ENCODE data around the gene MTO1. TPM values are rescaled to one million over a fixed set of nuclear protein-coding genes. Genes with fewer than 3 reads are reported as not detected.

Gene MTO1
- total RNA-seq, 3 donors from 2014 or later, result 17.4 to 40.8 (median 34.4) TPM

DNA sequence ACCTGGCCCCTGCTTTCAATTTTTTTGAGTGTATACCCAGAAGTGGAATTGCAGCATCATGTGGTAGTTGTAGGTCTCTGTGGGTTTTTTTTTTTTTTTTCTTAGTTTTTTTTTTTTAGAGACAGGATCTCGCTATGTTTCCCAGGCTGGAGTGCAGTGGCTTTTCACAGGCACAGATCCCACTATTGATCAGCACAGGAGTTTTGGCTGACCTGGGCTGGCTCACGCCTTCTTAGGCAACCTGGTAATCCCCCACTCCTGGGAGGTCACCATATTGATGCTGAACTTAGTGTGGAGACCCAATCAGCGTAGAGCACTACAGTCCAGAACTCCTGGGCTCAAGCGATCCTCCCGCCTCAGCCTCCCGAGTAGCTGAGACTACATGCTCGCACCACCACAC, 25.9 kb downstream of the MTO1 start:
- Histone ChIP-seq H3K4me1 (no peaks in the 10 kb centered on the region), H3K4me3 (no peak overlapping the region), H3K9me3 (no peaks in the 10 kb centered on the region), H3K36me3 (no peaks in the 10 kb centered on the region), H3K27me3 (no peaks in the 10 kb centered on the region), H3K27ac (no peak overlapping the region)
- TF ChIP-seq, protein P1, sequence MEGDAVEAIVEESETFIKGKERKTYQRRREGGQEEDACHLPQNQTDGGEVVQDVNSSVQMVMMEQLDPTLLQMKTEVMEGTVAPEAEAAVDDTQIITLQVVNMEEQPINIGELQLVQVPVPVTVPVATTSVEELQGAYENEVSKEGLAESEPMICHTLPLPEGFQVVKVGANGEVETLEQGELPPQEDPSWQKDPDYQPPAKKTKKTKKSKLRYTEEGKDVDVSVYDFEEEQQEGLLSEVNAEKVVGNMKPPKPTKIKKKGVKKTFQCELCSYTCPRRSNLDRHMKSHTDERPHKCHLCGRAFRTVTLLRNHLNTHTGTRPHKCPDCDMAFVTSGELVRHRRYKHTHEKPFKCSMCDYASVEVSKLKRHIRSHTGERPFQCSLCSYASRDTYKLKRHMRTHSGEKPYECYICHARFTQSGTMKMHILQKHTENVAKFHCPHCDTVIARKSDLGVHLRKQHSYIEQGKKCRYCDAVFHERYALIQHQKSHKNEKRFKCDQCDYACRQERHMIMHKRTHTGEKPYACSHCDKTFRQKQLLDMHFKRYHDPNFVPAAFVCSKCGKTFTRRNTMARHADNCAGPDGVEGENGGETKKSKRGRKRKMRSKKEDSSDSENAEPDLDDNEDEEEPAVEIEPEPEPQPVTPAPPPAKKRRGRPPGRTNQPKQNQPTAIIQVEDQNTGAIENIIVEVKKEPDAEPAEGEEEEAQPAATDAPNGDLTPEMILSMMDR (IDR thresholded peaks at IDR 0.05), result no peak
- no peak for TF ChIP-seq POLR2AphosphoS5 (IDR thresholded peaks at IDR 0.05)
- no peak for TF ChIP-seq POLR2A (IDR thresholded peaks at IDR 0.05)
- intact Hi-C loops (cut with DNase I; ENCODE audit: low total_unique reads), result no loop called here
- DNase-seq (ENCODE audit: low spot score in 2 of 2), result no peak

GRCh38 chr6:73491377-73491776, 29.8 kb downstream of the MTO1 start:
- TF ChIP-seq POLR2AphosphoS5 (IDR thresholded peaks at IDR 0.05) (no peak), POLR2A (IDR thresholded peaks at IDR 0.05) (no peak)
- TF ChIP-seq, protein P1 (IDR thresholded peaks at IDR 0.05), result no peak
- Histone ChIP-seq H3K4me1 (no peaks in the 10 kb centered on the region), H3K27me3 (no peaks in the 10 kb centered on the region), H3K9me3 (no peaks in the 10 kb centered on the region), H3K4me3 (no peak overlapping the region), H3K27ac (no peak overlapping the region), H3K36me3 (peaks cover 6% of the 10 kb centered on the region)
- intact Hi-C loops (cut with DNase I; ENCODE audit: low total_unique reads), result no loop called here
- no peak for DNase-seq (ENCODE audit: low spot score in 2 of 2)

DNA sequence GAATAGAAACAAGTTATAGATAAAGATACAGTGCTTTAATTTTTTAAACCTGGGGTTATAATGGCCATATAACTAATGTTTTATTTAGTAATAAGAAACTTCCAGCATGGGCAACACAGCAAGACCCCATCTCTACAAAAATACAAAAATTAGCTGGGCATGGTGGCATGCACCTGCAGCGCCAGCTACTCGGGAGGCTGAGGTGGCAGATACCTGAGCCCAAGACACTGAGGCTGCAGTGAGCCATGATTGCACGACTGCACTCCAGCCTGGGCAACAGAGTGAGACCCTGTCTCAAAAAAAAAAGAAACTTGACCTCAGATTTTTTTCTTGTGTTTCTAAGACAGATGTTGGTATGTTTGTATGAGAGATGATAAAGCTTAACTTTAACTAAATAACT, 36.4 kb downstream of the MTO1 start:
- peaks cover 6% of the 10 kb centered on the region for H3K36me3 ChIP-seq
- intact Hi-C loops (cut with DNase I; ENCODE audit: low total_unique reads), result no loop called here
- TF ChIP-seq, protein P1 (IDR thresholded peaks at IDR 0.05), result no peak
- TF ChIP-seq POLR2AphosphoS5 (IDR thresholded peaks at IDR 0.05) (no peak), POLR2A (IDR thresholded peaks at IDR 0.05) (no peak)

GRCh38 chr6:73503027-73503772, 41.7 kb downstream of the MTO1 start:
- H3K9me3 ChIP-seq, result no peaks in the 10 kb centered on the region
- no peak overlapping the region for H3K27ac ChIP-seq
- H3K4me1 ChIP-seq, result no peaks in the 10 kb centered on the region
- TF ChIP-seq POLR2AphosphoS5 (IDR thresholded peaks at IDR 0.05) (no peak), POLR2A (IDR thresholded peaks at IDR 0.05) (no peak)
- TF ChIP-seq, protein P1 (IDR thresholded peaks at IDR 0.05), result no peak
- DNase-seq (ENCODE audit: low spot score in 2 of 2), result no peak
- H3K27me3 ChIP-seq, result no peaks in the 10 kb centered on the region
- H3K4me3 ChIP-seq, result no peak overlapping the region
- H3K36me3 ChIP-seq, result no peaks in the 10 kb centered on the region
- intact Hi-C loops (cut with DNase I; ENCODE audit: low total_unique reads), result no loop called here

More for the DNA sequence above, 36.4 kb downstream of the MTO1 start:
- Histone ChIP-seq H3K4me3 (no peak overlapping the region), H3K9me3 (no peaks in the 10 kb centered on the region), H3K4me1 (no peaks in the 10 kb centered on the region), H3K27me3 (no peaks in the 10 kb centered on the region), H3K27ac (no peak overlapping the region)
- DNase-seq (ENCODE audit: low spot score in 2 of 2), result no peak

- no peak for DNase-seq (ENCODE audit: low spot score in 2 of 2)
- TF ChIP-seq, protein P1 (IDR thresholded peaks at IDR 0.05), result no peak
- TF ChIP-seq POLR2A (IDR thresholded peaks at IDR 0.05), result no peak
- TF ChIP-seq POLR2AphosphoS5 (IDR thresholded peaks at IDR 0.05), result no peak
- intact Hi-C loops (cut with DNase I; ENCODE audit: low total_unique reads), result no loop called here
- Histone ChIP-seq H3K9me3 (no peaks in the 10 kb centered on the region), H3K27ac (no peak overlapping the region), H3K4me1 (no peaks in the 10 kb centered on the region), H3K27me3 (no peaks in the 10 kb centered on the region), H3K36me3 (no peaks in the 10 kb centered on the region), H3K4me3 (no peak overlapping the region)
Observed at GRCh38 chr6:73504160-73504559, 42.6 kb downstream of the MTO1 start.
